Ureter (tissue), 1 donor: ENCODE measurements around the gene NEUROD6. TPM values are rescaled to one million over a fixed set of nuclear protein-coding genes. Genes with fewer than 3 reads are reported as not detected.

Source experiments
- DNase-seq: peaks from one replicate; pipeline ENCODE4 v3.0.0-alpha.2; 2020; ENCODE audit warnings: low spot score
- total RNA-seq: library from RNA; stranded (reverse); gene quantifications from one replicate; pipeline ENCODE4 v1.2.4, GENCODE V29; 2023
- donor health status: DM: yes; HTN: yes; CAD: no.

The NEUROD6 gene
- not detected for total RNA-seq

- DNase-seq = no peak
These were observed at the start of gene NEUROD6 for GRCh38 chr7:31340603-31341002. NEUROD6 (minus strand) TSS chr7:31340726; CDS start chr7:31339268, 1,458 bp downstream.

- DNase-seq = no peak
These were observed 43.9 kb upstream of the NEUROD6 start for GRCh38 chr7:31384466-31384865.

- DNase-seq = no peak
These were observed 42.2 kb upstream of the NEUROD6 start for GRCh38 chr7:31382722-31383121.

DNA sequence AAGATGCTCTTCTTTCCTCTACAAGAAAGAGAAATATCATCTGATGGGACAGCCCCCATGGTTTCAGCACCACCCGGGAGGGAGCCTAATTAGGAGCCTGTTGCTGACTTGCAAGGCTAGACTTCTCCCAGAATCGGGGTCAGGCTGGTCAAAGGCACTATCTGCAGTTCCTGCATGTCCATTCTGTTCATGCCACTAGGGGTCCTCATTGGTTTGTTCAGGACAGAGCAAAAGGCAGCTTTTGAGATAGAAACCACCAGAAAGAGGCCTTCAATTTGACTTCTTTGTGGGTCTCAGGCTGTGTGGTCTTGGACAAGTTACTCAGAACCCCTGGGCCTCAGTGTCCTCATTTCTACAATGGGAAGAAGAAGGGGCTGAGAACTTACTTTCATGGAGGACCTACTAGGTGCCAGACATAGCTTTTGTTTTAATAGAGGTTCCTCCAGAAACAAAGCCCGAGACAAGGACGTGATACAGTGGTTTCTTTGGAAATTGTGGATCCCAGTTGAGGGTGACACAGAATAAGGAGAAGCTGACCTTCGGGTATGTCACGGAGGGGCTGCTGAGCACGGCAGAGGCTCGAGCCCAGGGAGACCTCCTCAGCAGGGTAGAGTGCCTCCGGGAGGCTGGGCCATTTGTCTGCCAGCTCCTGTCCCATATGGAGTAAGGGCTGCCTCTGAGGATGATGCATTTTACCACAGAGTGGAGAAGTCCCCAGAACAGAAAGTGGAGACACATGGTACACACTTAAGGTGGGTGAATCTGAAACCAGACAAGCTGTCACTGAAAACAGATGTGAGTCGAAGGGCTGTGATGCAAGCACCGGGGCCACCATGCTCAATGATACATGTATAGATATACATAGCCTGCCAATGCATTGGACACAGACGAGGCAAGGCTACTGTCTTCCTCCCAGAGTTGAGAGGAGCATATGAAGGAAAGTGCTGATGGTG lies 33.1 kb upstream of the NEUROD6 start:
- DNase-seq = no peak

DNA sequence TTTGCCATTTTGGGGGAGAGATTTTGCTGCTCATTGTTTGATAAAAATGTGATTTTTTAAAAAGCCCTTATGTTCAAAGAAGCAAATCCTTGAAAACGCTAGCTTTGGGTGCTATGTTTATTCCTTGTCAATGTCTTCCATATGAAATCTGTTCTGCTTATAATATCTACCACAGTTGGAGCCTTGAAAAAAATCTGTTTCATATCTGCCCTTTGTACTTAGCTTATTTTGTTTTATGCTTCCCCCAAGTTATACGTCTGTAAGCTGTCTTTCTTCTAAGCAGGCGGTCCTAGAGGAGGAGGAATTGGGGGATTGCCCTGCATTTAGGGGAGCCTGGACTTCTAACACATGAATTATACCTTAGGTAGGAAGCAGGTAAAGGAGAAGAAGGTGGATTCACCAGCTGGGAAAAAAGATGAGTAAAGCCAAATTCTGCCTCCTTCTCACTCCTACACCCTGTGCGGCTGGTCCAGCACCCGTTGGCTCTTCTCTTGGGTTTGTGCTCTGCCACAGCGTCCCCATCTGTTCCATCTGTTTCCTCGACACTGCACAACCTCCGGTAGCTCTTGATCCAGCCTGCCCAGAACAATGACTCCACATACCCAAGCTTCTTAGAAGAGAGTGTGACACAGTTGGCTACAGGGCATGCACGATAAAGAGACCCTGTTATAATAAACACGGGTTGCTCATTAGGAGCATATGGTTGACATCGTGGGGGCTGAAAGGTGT lies 31.9 kb upstream of the NEUROD6 start:
- no peak for DNase-seq

DNA sequence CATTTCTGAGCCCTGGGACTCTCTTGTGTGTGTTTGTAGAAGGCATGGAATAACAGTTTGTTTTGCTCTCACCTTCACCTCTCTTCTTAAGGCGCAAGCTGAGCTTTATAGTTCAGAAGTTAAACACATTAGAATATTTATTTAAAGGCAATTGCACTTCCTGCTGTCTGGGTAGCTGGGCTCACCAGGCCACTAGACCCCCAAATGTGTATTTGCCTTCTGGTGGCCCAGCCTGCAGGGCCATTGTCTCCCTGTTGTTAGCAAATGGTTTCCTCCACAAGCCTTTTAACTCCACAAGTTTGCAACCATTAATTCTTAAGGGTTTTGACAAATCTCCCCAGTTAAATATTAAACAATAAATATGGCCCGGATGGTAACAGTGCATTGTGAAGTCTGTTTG lies 31.1 kb upstream of the NEUROD6 start:
- DNase-seq = no peak

DNA sequence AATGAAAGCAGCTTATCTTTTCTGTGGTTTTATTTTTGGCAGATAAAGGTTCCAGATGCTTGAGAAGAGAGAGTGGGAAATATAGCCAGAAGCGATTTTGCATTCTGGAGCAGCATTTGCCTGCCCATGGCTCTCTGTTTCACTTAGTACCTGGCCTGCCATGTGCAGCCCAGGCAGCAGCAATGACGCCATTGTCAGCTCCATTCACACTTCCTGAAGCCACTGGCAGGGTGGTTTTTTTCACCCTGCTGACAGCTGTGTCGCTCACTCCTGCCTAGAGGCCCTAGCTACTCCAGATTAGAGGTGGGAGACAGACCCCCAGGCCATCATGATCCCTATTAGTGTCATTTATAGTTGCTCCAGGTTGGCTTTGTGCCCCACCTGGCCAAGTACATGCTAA lies 30.1 kb upstream of the NEUROD6 start:
- DNase-seq = no peak

GRCh38 chr7:31368620-31369019 lies 28.1 kb upstream of the NEUROD6 start:
- DNase-seq = no peak

DNA sequence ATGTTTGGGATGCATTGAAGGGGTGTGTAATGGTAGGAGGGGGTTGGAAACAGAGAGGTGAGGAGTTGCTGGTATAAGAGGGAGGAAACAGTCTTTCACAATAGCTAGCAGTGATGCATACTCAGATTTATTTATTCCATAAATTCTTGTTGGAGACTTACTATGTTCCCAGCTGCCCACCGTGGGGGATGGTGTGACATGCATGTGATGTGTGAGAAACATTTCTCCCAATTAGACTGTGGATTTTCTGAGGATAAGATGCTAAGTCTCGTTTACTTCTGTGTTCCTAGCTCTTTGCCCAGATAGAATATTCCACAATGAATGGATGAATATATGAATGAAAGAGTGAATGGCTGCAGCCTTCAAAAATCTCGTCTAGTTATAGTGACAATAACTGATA lies 23.0 kb upstream of the NEUROD6 start:
- DNase-seq = no peak

GRCh38 chr7:31363051-31363450 lies 22.5 kb upstream of the NEUROD6 start:
- DNase-seq = no peak

GRCh38 chr7:31362401-31362800 lies 21.9 kb upstream of the NEUROD6 start:
- no peak for DNase-seq

- no peak for DNase-seq
These were observed 17.9 kb upstream of the NEUROD6 start for GRCh38 chr7:31358467-31358866.

- no peak for DNase-seq
These were observed 4.9 kb upstream of the NEUROD6 start for GRCh38 chr7:31345421-31345820.

DNA sequence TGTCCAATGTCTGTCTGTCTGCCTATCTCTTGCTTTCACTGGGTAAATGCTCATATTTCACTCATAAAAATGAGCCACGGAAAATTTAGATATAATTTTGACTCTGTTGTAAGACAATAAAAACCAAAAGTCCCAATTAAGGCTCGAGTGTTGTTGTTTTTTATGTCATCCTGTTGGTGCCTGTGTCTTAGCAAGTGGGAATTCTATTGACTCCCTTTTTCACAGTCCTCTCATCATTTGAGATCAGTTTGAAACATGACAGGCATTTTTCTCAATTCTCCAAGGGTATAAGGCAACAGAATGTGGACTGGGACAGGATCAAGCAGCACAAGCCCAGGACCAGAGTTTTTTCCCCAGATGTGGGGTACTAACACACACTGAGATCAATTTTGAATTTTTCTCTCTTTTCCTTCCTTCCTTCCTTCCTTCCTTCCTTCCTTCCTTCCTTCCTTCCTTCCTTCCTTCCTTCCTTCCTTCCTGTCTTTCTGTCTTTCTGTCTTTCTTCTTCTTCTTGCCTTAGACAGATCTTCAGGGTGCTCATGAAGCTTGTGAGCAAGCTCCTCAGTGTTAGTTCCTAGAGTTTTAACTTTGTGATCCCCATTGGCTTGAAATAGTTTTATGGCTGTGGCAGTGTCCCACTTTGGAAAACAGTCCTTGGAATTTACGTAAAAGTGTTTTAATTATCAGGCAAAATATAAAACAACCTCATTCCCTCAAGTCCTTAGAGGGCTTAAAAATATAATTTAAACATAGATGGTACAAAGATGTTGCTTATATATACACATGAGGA lies 3.2 kb upstream of the NEUROD6 start:
- no peak for DNase-seq

- DNase-seq = no peak
These were observed 615 bp upstream of the NEUROD6 start for GRCh38 chr7:31341141-31341540.

- DNase-seq = no peak
These were observed 475 bp downstream of the NEUROD6 start for GRCh38 chr7:31340051-31340450.

GRCh38 chr7:31338706-31339105 lies 1.8 kb downstream of the NEUROD6 start:
- DNase-seq = no peak

DNA sequence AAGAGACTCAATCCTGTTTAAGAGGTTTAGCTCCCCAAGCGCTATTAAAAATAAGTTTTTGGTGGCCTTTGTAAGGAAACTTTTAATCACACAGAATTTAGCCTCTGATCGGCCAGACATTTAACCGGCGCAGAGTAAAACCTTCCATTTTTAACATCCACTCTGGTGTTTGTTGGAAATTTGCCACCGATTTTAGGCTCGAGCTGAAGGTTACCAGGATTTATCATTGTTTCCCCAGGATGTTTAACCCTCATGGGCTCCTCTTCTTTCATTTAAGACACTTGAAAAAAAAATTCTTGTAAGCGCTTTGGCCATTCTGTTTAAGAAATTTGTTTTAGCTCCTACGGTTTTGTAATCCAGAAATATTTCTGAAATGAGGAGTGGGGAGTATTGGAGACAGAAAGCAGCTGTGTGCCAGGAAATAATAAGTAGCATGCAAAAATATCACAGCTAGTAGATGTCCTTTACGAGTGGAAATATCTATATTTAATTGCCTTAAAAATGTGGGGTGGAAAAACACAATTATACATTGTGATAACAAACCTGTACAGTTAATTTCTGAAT lies 3.4 kb downstream of the NEUROD6 start:
- DNase-seq = no peak

DNA sequence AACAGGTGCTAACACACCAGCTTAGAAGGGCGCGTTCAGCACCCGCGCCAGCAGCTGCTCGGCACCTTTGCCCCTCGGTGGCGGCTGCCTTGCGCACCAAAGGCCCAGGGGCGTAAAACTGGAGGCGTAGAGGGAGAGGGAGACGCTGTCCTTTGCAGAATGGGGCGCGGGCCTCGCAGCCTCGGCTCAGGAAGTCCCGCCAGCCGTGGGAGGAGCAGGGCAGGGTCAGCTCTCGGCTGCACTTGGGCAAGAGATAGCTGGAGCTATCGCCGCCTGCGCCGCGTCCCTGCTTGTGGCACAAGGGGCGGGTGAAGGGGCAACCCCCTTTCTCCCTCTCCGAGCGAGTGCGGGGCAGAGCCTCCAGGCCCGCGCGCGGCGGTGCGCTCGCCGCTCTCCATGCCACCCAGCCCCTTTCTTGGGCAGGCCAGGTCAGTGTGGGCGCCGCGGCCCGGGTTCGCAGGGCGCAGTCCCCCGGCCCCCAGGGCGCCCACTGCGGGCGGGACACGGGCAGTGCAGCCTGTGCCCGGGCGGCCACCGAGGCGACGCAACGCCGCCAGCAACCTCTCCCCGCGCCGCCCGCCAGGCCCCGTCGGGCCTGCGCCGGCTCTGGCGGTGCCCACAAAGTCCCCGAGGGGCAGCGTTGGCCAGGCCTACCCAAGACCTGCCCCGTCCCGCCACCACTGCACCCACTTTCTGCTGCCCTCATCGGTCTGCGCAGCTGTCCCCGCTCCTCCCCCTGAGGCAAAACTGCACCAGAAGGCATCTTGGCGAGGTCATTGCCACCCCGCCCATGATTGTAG lies 4.1 kb downstream of the NEUROD6 start:
- DNase-seq = no peak

GRCh38 chr7:31335884-31336201 lies 4.7 kb downstream of the NEUROD6 start:
- DNase-seq = no peak
